ENCODE measurements around the gene MAJIN.

The MAJIN gene

GRCh38 chr11:64913171-64913727, 58.7 kb downstream of the MAJIN start:
- DNase-seq (ENCODE audit: low read depth) = no peak
- TF ChIP-seq, protein P1, sequence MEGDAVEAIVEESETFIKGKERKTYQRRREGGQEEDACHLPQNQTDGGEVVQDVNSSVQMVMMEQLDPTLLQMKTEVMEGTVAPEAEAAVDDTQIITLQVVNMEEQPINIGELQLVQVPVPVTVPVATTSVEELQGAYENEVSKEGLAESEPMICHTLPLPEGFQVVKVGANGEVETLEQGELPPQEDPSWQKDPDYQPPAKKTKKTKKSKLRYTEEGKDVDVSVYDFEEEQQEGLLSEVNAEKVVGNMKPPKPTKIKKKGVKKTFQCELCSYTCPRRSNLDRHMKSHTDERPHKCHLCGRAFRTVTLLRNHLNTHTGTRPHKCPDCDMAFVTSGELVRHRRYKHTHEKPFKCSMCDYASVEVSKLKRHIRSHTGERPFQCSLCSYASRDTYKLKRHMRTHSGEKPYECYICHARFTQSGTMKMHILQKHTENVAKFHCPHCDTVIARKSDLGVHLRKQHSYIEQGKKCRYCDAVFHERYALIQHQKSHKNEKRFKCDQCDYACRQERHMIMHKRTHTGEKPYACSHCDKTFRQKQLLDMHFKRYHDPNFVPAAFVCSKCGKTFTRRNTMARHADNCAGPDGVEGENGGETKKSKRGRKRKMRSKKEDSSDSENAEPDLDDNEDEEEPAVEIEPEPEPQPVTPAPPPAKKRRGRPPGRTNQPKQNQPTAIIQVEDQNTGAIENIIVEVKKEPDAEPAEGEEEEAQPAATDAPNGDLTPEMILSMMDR (conservative IDR thresholded peaks at IDR 0.05; ENCODE audit: low read depth, low read length) = no peak
- no peak overlapping the region for H3K4me3 ChIP-seq (ENCODE audit: low read length)

- no peak for DNase-seq (ENCODE audit: low read depth)
- H3K4me3 ChIP-seq (ENCODE audit: low read length) = no peak overlapping the region
- TF ChIP-seq, protein P1 (conservative IDR thresholded peaks at IDR 0.05; ENCODE audit: low read depth, low read length) = no peak
These were observed 60.2 kb downstream of the MAJIN start for GRCh38 chr11:64911689-64912088.

DNA sequence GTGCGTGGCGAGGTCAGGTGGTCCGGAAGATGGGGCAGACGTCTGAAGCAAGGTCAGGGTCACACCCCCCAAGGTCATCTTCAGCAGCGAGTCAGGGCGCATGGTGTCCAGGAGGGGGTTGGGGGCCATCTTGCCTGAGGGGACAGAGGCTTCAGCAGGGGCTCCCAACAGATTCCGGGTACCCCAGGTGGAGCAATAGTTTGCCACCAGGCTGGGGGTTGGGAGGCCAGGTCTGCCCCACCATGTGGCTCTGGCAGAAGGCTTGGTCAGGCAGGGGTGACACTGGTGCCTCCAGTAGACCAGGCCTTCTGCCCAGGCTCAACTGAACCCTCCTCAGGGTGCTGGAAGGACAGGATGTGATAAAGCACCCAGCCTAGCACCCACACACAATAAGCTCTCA, 60.8 kb downstream of the MAJIN start:
- no peak for DNase-seq (ENCODE audit: low read depth)
- TF ChIP-seq, protein P1 (conservative IDR thresholded peaks at IDR 0.05; ENCODE audit: low read depth, low read length) = no peak
- H3K4me3 ChIP-seq (ENCODE audit: low read length) = no peak overlapping the region

- DNase-seq (ENCODE audit: low read depth) = no peak
- TF ChIP-seq, protein P1 (conservative IDR thresholded peaks at IDR 0.05; ENCODE audit: low read depth, low read length) = no peak
- H3K4me3 ChIP-seq (ENCODE audit: low read length) = no peak overlapping the region
These were observed 61.3 kb downstream of the MAJIN start for GRCh38 chr11:64910451-64911093.

DNA sequence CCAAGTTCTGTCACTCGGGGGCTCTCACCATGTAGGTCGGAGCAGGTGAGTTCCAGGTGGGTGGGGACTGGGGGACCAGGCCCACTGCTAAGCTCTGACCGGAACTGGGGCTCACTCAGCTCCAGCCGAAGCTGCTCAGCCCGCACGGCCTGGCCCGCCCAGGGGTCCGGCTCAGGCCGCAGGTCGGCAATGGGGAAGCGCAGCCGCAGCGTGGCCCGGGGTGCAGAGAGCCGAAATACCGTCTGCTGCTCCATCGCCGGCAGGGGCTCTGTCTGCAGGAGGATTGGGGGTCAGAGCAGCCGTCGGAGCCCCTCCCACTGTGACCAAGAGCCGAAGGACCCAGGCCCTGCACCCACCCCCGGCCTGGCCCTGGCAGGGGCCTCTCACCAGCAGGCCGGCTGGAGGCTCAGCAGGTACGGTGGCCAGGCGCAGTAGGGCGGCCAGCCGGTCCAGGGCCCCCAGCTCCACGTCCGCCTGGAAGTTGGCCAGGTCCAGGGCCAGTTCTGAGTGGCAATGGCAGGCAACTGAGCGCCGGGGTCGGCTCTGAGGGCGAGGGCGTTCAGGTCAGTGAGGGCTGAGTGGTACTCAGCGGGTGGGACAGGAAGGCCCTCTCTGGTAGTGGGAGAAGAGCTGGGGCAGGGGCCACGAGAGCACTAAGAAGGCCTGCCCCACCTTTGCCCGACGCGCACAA, 62.1 kb downstream of the MAJIN start:
- H3K4me3 ChIP-seq (ENCODE audit: low read length) = no peak overlapping the region
- no peak for DNase-seq (ENCODE audit: low read depth)
- TF ChIP-seq, protein P1 (conservative IDR thresholded peaks at IDR 0.05; ENCODE audit: low read depth, low read length) = no peak

- DNase-seq (ENCODE audit: low read depth) = no peak
- TF ChIP-seq, protein P1 (conservative IDR thresholded peaks at IDR 0.05; ENCODE audit: low read depth, low read length) = no peak
- H3K4me3 ChIP-seq (ENCODE audit: low read length) = no peak overlapping the region
These were observed 63.1 kb downstream of the MAJIN start for GRCh38 chr11:64908766-64909165.

- TF ChIP-seq, protein P1 (conservative IDR thresholded peaks at IDR 0.05; ENCODE audit: low read depth, low read length) = no peak
- DNase-seq (ENCODE audit: low read depth) = no peak
- H3K4me3 ChIP-seq (ENCODE audit: low read length) = no peak overlapping the region
These were observed 65.6 kb downstream of the MAJIN start for GRCh38 chr11:64906314-64906635.
